Activated T-helper 9 cell treated with anti-CD3 and anti-CD28 coated beads, Interleukin-2, amount 50 U/mL, for 16 hours (primary cell): ENCODE results near the gene IGSF3.

ENCODE experiments used
- DNase-seq: peaks from one replicate; pipeline ENCODE4 v3.0.0-alpha.2; 2020; ENCODE audit warnings: low read depth

IGSF3 gene

DNA sequence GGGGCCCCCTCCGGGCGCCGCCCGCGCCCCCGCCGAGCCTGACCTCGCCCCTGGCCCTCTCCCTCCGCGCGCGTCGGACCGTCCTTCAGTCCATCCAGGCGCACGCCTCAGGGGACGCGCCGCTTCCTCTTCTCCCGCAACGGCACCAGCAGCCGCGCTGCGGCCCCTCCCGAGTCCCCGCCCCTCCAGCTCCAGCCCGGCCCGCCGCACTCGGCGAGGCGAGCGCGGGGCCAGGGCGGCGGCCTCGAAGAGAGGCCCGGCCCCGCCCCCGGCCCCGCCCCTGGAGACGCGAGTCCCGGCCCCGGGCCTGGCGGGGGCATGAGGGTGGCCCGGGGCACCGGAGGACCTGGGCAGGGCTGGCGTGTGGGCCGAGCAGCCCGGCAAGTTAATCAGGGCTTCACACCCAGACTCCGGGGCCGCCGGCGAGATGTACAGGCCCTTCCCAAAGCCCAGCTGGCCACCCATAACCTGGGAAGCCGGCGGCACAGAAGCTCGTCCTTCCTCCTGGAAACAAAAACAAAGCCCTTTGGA is at the start of gene IGSF3:
Gene IGSF3 (minus strand): TSS at position 159 of the 531 bp plus-strand sequence. CDS start 1,407 bp downstream, outside the sequence.
- peak; percentile 35 for DNase-seq

GRCh38 chr1:116717318-116717717 is 49.8 kb upstream of the IGSF3 start:
- DNase-seq = no peak

DNA sequence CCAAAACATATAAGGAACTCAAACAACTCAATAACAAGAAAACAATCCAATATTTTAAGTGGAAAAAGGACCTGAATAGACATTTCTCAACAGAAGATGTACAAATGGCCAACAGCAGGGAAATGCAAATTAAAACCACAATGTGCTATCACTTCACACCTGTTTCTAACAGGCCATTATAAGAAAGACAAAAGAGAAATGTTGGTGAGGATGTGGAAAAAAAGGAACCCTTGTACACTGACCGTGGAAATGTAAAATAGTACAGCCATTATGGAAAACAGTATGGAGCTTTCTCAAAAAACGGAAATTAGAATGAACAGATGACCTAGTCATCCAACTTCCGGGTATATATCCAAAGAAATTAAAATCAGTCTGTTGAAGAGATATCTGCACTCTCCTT is 48.9 kb upstream of the IGSF3 start:
- no peak for DNase-seq

GRCh38 chr1:116713474-116713873 is 45.9 kb upstream of the IGSF3 start:
- no peak for DNase-seq

DNA sequence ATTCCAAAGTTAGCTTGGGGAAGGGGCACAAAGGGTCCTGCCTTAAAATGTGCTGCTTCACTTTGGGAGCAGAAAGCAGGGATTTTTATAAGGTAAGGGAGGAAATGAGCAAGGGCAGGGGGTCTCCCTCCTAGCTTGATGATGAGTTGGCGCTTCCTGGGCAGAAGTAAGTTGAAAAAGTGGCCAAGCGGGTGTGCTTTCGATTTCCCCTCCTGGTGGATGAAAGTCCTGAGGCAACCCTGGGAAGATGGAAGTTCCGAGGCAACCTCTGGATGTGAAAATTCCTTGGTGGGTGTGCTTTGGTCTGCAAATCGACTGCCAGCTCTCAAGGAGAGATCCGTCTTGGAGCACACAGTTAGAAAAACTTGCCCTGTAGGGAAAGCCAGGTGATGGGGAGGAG is 45.0 kb upstream of the IGSF3 start:
- DNase-seq = no peak

DNA sequence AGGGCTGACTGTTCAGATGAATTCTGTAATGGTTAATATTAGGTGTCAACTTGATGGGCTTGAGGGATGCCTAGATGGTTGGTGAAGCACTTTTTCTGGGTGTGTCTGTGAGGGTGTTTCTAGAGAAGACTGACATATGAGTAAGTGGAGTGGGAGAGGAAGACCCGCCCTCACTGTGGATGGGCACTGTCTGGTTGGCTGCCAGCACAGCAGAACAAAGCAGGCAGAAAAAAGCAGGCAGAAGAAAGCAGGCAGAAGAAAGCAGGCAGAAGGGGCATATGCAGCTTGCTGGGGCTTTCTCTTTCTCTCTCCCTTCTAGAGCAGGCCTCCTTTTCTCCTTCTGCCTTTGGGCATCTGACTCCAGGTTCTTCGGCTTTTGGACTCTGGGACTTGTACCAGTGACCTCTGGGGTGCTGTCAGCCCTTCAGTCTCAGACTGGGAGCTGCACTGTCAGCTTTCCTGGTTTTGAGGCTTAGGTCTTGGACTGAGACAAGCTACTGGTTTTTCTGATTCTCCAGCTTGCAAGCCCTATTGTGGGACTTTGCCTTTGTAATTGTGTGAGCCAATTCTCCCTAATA is 43.8 kb upstream of the IGSF3 start:
- DNase-seq = no peak

- DNase-seq = no peak
Observed at GRCh38 chr1:116710420-116711262, 43.1 kb upstream of the IGSF3 start.

- DNase-seq = no peak
Observed at GRCh38 chr1:116709666-116710167, 42.2 kb upstream of the IGSF3 start.

DNA sequence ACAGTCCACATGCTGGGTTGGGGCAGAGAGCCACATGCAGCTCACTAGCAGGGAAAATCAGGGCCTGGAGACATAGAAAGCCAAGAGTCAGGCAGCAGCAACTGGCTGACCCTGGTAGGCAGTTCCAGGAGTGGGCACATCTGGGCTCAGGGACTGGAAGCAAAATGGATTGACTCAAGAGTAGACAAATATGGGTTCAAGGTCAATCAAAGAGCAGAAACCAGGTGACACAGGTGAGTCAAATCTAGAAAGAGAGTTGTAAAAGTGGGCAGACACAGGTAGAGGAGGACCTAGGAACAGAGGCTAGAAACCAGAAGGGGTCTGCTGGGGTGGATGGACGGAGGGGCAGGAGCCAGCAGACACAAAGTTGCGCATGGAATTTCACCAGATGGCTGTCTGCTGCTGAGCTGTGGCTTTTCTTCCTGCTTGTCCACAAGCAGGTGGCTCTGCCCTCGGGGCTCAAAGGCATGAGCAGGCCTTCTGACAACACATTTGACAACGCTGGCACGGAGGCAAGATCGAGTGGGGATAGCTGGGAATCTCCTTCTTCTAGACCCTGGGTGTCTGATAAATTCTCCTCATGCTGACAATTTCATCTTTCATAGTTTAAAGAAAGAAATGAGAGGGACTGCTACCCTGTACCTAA is 40.8 kb upstream of the IGSF3 start:
- no peak for DNase-seq

DNA sequence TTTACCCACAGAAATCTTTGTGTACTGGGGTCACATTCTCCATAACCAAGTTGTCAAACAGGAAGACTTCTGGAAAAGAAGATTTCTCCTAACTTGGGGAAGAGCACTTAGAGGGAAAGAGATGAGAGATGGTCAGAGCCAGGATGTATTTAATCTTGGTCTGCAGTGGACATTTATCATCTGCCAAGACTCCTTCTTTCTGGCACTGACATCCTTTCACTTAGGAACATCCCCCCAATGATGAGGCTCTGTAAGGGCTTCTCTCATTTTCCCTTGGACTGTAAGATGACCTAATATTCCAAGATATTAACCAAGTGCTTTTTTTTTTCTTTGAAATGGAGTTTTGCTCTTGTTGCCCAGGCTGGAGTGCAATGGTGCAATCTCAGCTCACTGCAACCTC is 39.3 kb upstream of the IGSF3 start:
- no peak for DNase-seq

- no peak for DNase-seq
Observed at GRCh38 chr1:116706123-116706522, 38.6 kb upstream of the IGSF3 start.

- no peak for DNase-seq
Observed at GRCh38 chr1:116704278-116704677, 36.7 kb upstream of the IGSF3 start.

DNA sequence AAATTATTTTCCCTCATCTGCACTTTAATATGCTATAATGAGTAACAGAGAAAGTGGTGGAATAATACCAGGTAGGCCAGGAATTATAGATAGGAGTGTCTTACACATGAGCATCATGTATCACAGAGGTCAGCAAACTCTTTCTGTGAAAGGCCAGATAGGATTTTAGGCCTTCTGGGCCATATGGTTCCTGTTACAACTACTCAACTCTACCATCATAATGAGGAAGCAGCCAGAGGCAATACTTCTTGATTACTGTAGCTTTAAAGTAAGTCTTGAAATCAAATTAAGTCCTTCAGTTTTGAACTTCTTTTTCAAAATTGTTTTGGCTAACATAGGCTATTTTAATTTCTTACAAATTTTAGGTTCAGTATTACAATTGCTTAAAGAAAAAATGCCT is 32.1 kb upstream of the IGSF3 start:
- DNase-seq = no peak

GRCh38 chr1:116698244-116698595 is 30.7 kb upstream of the IGSF3 start:
- no peak for DNase-seq

DNA sequence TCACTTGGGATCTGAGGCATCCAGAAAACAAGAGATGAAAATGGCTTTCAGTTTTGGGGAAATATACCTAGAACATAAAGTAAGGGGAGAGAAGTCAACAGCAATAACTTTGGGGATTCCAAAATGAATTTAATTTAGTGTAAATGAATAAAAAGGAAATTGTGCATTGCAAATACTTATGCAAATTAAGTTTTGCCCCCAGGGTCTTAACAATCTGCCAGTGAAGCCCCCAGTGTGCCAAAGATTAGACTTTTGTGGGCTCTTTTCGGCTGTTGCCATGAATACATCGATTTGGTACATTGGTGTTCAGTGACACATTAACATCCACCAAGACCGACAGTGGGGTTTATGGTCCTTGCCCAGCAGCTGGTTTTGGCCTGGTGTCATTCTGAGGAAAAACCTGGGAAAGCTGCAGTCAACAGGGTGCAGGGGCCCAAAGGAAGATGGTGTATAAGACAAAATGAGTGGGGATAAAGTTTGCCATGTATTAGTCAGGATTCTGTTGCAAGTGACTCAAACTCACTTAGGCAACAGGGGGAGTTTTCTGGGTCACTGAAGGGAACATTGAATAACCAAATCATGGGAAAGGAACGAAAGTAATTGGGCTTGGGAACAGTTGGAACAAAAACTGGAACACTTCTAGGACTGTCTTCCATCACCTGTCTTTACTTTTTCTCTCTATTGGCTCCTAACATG is 30.2 kb upstream of the IGSF3 start:
- no peak for DNase-seq

- no peak for DNase-seq
Observed at GRCh38 chr1:116694524-116694923, 27.0 kb upstream of the IGSF3 start.

DNA sequence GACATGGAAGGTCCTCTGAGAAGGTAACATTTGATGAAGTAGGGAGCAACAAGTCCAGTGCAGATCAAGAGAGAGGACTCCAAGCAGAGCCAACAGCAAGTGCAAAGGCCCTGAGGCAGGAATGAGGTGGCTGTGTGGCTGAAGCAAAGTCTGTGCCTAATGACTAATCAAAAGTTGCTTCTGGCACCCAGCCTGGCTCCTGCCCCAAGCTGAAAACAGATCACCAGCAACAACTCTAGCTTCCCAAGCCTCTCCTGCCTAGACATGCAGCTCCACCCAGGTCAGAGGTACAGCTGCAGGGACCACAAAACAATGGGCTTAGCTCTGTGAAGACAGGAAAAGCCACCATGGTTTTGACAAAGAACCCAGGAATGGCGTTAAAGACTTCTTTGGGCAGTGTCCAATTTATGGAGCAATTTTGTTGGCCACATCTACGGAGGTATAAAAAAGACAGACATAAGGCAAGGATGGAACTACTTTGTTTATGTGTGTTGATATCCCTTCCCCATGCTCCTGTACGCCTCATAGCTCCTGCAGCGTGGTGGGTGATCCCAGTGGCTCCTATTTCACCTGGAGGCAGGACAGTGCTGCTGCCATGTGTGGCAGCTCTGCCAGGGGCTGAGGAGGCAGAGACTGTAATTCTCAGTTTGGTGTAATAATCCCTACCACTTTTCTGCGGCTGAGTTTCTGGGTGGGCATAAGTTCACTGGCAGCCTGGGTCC is 26.4 kb upstream of the IGSF3 start:
- DNase-seq = no peak

DNA sequence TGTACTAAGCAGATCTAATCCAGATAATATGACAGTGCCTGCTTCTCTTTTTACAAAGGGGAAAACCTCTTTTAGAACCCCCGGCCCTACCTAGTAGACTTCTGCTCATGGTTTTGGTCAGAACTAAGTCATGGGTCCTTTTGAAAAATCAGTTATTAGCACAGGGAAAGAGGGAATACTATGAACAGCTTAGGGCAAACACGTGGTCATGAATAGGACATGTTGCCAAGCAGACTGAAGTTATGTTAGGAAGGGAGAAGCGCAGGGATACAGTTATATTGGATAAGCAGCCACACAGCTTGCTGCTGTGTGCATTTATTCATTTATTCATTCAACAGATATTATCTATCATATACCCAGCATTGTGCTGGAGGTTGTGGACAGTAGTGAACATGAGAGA is 25.3 kb upstream of the IGSF3 start:
- no peak for DNase-seq

GRCh38 chr1:116690849-116691406 is 23.4 kb upstream of the IGSF3 start:
- no peak for DNase-seq

GRCh38 chr1:116690396-116690848 is 22.9 kb upstream of the IGSF3 start:
- no peak for DNase-seq

- no peak for DNase-seq
Observed at GRCh38 chr1:116686723-116687352, 19.3 kb upstream of the IGSF3 start.
